HG03565 (cell line): ENCODE measurements around the gene SWT1.
"Not testable (repeated sequence)": the region's sequence is repeated elsewhere in the genome, so short reads cannot be mapped to it uniquely, and the experiment has no call there.

Experiments used
- ATAC-seq: cut with Tn5 transposase; IDR thresholded peaks from one replicate; pipeline ENCODE4 v1.9.1; 2021; ENCODE audit warnings: mild to moderate bottlenecking, moderate library complexity; ENCODE audit not compliant: unreplicated experiment

The SWT1 gene

GRCh38 chr1:185244015-185244747, 87.2 kb downstream of the SWT1 start:
- ATAC-seq: no peak

- ATAC-seq: no peak
These were observed 88.5 kb downstream of the SWT1 start for GRCh38 chr1:185245466-185245865.

GRCh38 chr1:185249563-185249962, 92.6 kb downstream of the SWT1 start:
- no peak for ATAC-seq

- ATAC-seq: no peak
These were observed 93.1 kb downstream of the SWT1 start for GRCh38 chr1:185250063-185250462.

GRCh38 chr1:185251928-185252327, 95.0 kb downstream of the SWT1 start:
- not testable (repeated sequence) for ATAC-seq

- ATAC-seq: not testable (repeated sequence)
These were observed 95.4 kb downstream of the SWT1 start for GRCh38 chr1:185252404-185252803.

- not testable (repeated sequence) for ATAC-seq
These were observed 98.6 kb downstream of the SWT1 start for GRCh38 chr1:185255595-185255994.

- not testable (repeated sequence) for ATAC-seq
These were observed 100.4 kb downstream of the SWT1 start for GRCh38 chr1:185257116-185257949.

GRCh38 chr1:185257950-185258208, 100.9 kb downstream of the SWT1 start:
- ATAC-seq: no peak

GRCh38 chr1:185258676-185259075, 101.7 kb downstream of the SWT1 start:
- ATAC-seq: no peak

GRCh38 chr1:185260611-185261010, 103.6 kb downstream of the SWT1 start:
- ATAC-seq: no peak

- no peak for ATAC-seq
These were observed 105.2 kb downstream of the SWT1 start for GRCh38 chr1:185262151-185262550.

GRCh38 chr1:185263292-185263691, 106.3 kb downstream of the SWT1 start:
- no peak for ATAC-seq

GRCh38 chr1:185263780-185264179, 106.8 kb downstream of the SWT1 start:
- no peak for ATAC-seq

- no peak for ATAC-seq
These were observed 108.3 kb downstream of the SWT1 start for GRCh38 chr1:185265314-185265713.

- no peak for ATAC-seq
These were observed 110.3 kb downstream of the SWT1 start for GRCh38 chr1:185267301-185267700.

- no peak for ATAC-seq
These were observed 110.7 kb downstream of the SWT1 start for GRCh38 chr1:185267701-185268100.

- ATAC-seq: no peak
These were observed 111.4 kb downstream of the SWT1 start for GRCh38 chr1:185268352-185268751.

GRCh38 chr1:185271921-185272320, 115.0 kb downstream of the SWT1 start:
- no peak for ATAC-seq

GRCh38 chr1:185279571-185279970, 122.6 kb downstream of the SWT1 start:
- no peak for ATAC-seq

GRCh38 chr1:185280589-185280988, 123.6 kb downstream of the SWT1 start:
- no peak for ATAC-seq

GRCh38 chr1:185281245-185281644, 124.3 kb downstream of the SWT1 start:
- ATAC-seq: peak; percentile 69
